Activated CD4-positive, alpha-beta T cell treated with anti-CD3 and anti-CD28 coated beads, Interleukin-2, amount 10 ng/mL, durations not matched to agents 24 days and 14 days (primary cell): ENCODE data around the gene MAPK12. TPM values are rescaled to one million over a fixed set of nuclear protein-coding genes. Genes with fewer than 3 reads are reported as not detected.

Experiments
- DNase-seq: peaks from one replicate; pipeline ENCODE4 v3.0.0; 2022
- H3K27ac Mint-ChIP-seq: one replicate; pipeline ENCODE4 v1.8.0; 2022; ENCODE audit warnings: mild to moderate bottlenecking, mixed read lengths
- H3K27me3 Mint-ChIP-seq: one replicate; pipeline ENCODE4 v1.8.0; 2022; ENCODE audit warnings: mixed read lengths
- H3K36me3 Mint-ChIP-seq: one replicate; pipeline ENCODE4 v1.8.0; 2022; ENCODE audit warnings: low read depth, mild to moderate bottlenecking, mixed read lengths
- H3K4me1 Mint-ChIP-seq: one replicate; pipeline ENCODE4 v1.8.0; 2021; ENCODE audit warnings: mixed read lengths
- H3K4me3 Mint-ChIP-seq: one replicate; pipeline ENCODE4 v1.8.0; 2022; ENCODE audit warnings: mild to moderate bottlenecking, moderate library complexity, mixed read lengths
- H3K9me3 Mint-ChIP-seq: one replicate; pipeline ENCODE4 v1.8.0; 2021; ENCODE audit warnings: mixed read lengths
- intact Hi-C: fragments of 100-400 bp; cut with micrococcal nuclease; formaldehyde crosslinking; loops from one replicate; pipeline ENCODE4 v1.15.1; 2023
- total RNA-seq: library from RNA; stranded (reverse); gene quantifications from 2 replicates; pipeline ENCODE4 v1.2.3, GENCODE V29; 2022

The MAPK12 gene
- total RNA-seq, 1 donor from 2014 or later, result 20.1 TPM

- Mint-ChIP-seq H3K4me3 (peak overlapping the region; percentile 62), H3K27me3 (peaks cover 12% of the 10 kb centered on the region), H3K36me3 (peaks cover 3% of the 10 kb centered on the region), H3K27ac (no peak overlapping the region), H3K9me3 (no peaks in the 10 kb centered on the region), H3K4me1 (peaks cover 5% of the 10 kb centered on the region)
- peak; percentile 80 for DNase-seq
- intact Hi-C loops, result no loop called here
Observed at GRCh38 chr22:50260801-50261614, 475 bp downstream of the MAPK12 start.

DNA sequence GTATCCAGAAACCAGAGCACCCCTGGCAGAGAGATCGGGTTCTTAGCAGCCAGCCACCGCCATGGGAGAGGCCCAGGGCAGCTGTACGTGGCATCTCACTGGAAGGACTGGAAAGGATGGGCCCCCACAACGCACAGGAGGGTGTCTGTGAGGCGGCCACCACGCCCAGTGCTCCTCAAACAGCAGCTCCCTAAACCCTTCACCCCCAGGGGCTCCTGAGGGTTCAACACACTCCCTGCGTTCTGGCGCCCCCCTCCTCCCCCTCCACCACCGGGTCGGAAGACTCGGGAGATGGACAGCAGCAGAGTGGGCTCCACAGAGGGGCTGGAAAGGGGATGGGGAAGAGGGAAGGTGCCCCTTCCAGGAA, 1.1 kb downstream of the MAPK12 start:
- peak overlapping the region; percentile 62 for H3K4me3 Mint-ChIP-seq
- peaks cover 12% of the 10 kb centered on the region for H3K27me3 Mint-ChIP-seq
- no peak overlapping the region for H3K27ac Mint-ChIP-seq
- peaks cover 3% of the 10 kb centered on the region for H3K36me3 Mint-ChIP-seq
- no peaks in the 10 kb centered on the region for H3K9me3 Mint-ChIP-seq
- DNase-seq, result no peak
- H3K4me1 Mint-ChIP-seq, result peaks cover 5% of the 10 kb centered on the region
- intact Hi-C loops, result no loop called here

GRCh38 chr22:50259302-50259701, 2.2 kb downstream of the MAPK12 start:
- H3K36me3 Mint-ChIP-seq, result no peaks in the 10 kb centered on the region
- H3K27ac Mint-ChIP-seq, result no peak overlapping the region
- intact Hi-C loops, result no loop called here

DNA sequence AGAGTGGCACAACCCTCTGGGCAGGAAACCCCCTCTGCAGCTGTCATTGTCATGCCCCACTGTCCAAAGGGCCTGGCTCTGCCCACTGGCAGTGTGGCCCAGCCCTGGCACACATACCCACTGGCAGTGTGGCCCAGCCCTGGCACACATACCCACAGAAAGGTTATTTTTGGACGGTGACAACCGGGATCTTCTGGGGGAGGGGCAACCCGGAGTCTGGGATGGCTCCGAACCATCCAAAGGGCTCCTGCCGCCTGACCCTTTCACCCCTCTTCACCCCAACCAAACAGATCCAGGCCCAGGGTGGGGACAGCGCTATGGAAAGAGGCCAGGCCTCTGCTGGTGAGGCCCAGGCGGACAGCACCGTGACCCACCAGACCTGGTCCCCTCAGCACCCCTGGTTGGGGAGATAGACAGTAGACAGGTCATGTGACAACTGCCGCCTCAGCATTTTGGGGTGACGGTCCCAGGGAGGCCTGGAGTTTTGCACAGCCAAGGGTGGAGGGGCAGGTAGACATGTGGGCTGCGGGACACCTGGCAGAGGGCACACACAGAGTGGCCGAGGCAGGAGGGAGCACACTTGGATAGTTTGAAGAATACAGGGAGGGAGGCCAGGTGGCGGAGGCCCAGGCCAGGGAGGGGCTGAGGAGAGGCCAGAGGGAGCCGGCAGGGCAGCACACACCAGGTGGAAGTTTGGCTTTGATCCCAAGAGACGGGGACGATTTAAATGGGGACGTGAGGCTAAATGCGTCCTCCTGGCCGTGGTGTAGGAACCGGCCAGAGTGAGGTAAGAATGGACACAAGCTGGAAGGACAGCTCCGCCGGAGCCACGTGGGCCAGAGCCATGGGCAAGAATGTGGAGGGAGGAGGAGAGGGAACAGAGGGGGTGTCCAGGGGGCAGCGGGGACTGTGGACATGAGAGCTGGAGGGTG, 2.9 kb downstream of the MAPK12 start:
- Mint-ChIP-seq H3K4me1 (peaks cover 5% of the 10 kb centered on the region), H3K36me3 (no peaks in the 10 kb centered on the region), H3K4me3 (peak overlapping the region; percentile 40), H3K9me3 (no peaks in the 10 kb centered on the region), H3K27me3 (peaks cover 12% of the 10 kb centered on the region), H3K27ac (no peak overlapping the region)
- intact Hi-C loops, result no loop called here
- no peak for DNase-seq

More at GRCh38 chr22:50259302-50259701, 2.2 kb downstream of the MAPK12 start:
- H3K9me3 Mint-ChIP-seq, result no peaks in the 10 kb centered on the region
- peaks cover 5% of the 10 kb centered on the region for H3K4me1 Mint-ChIP-seq
- no peak for DNase-seq
- H3K4me3 Mint-ChIP-seq, result no peak overlapping the region
- H3K27me3 Mint-ChIP-seq, result peaks cover 12% of the 10 kb centered on the region

GRCh38 chr22:50257451-50258360, 3.8 kb downstream of the MAPK12 start:
- intact Hi-C loops, result no loop called here
- peaks cover 5% of the 10 kb centered on the region for H3K4me1 Mint-ChIP-seq
- H3K9me3 Mint-ChIP-seq, result no peaks in the 10 kb centered on the region
- H3K27me3 Mint-ChIP-seq, result peaks cover 12% of the 10 kb centered on the region
- no peak overlapping the region for H3K4me3 Mint-ChIP-seq
- H3K36me3 Mint-ChIP-seq, result no peaks in the 10 kb centered on the region
- no peak overlapping the region for H3K27ac Mint-ChIP-seq
- DNase-seq, result no peak

GRCh38 chr22:50257041-50257440, 4.4 kb downstream of the MAPK12 start:
- H3K27ac Mint-ChIP-seq, result no peak overlapping the region
- intact Hi-C loops, result no loop called here
- peaks cover 6% of the 10 kb centered on the region for H3K27me3 Mint-ChIP-seq
- no peak for DNase-seq
- no peaks in the 10 kb centered on the region for H3K9me3 Mint-ChIP-seq
- H3K4me1 Mint-ChIP-seq, result peaks cover under 1% of the 10 kb centered on the region
- H3K4me3 Mint-ChIP-seq, result no peak overlapping the region
- H3K36me3 Mint-ChIP-seq, result no peaks in the 10 kb centered on the region

- Mint-ChIP-seq H3K9me3 (no peaks in the 10 kb centered on the region), H3K27me3 (peaks cover 4% of the 10 kb centered on the region), H3K27ac (no peak overlapping the region), H3K4me3 (no peak overlapping the region), H3K4me1 (no peaks in the 10 kb centered on the region), H3K36me3 (no peaks in the 10 kb centered on the region)
- no peak for DNase-seq
- intact Hi-C loops, result no loop called here
Observed at GRCh38 chr22:50256258-50256862, 5.1 kb downstream of the MAPK12 start.

DNA sequence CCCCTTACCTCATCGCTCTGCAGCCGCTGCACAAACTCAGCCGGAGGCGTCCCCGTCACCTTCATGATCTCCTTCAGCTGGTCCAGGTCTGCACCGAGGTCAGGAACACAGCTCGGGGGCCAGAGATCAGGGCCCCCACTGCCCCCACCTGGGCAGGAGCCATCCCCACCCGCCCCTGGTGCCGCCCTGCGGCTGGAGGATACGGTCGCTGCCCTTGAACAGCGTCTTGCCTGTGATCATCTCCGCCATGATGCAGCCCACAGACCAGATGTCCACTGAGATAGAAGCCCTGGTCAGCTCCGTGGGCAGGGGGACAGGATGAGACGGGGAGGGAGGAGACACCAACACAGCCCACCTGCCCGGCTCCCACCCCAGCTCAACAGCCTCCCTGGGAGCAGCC, 5.9 kb downstream of the MAPK12 start:
- Mint-ChIP-seq H3K27me3 (peaks cover 4% of the 10 kb centered on the region), H3K27ac (no peak overlapping the region), H3K36me3 (no peaks in the 10 kb centered on the region)

GRCh38 chr22:50255099-50255498, 6.4 kb downstream of the MAPK12 start:
- H3K9me3 Mint-ChIP-seq, result no peaks in the 10 kb centered on the region
- intact Hi-C loops, result no loop called here
- DNase-seq, result no peak
- H3K4me3 Mint-ChIP-seq, result no peak overlapping the region
- no peak overlapping the region for H3K27ac Mint-ChIP-seq
- H3K36me3 Mint-ChIP-seq, result no peaks in the 10 kb centered on the region
- no peaks in the 10 kb centered on the region for H3K4me1 Mint-ChIP-seq
- peaks cover 4% of the 10 kb centered on the region for H3K27me3 Mint-ChIP-seq

More for the DNA sequence above, 5.9 kb downstream of the MAPK12 start:
- Mint-ChIP-seq H3K4me3 (no peak overlapping the region), H3K9me3 (no peaks in the 10 kb centered on the region), H3K4me1 (no peaks in the 10 kb centered on the region)
- DNase-seq, result no peak
- intact Hi-C loops, result no loop called here

- H3K36me3 Mint-ChIP-seq, result no peaks in the 10 kb centered on the region
- intact Hi-C loops, result loop anchor here (5.0 kb wide), 3 partner anchors 73 to 438 kb away; partner anchors contain the start of genes DENND6B, LMF2 and NCAPH2
- peaks cover under 1% of the 10 kb centered on the region for H3K27me3 Mint-ChIP-seq
- no peaks in the 10 kb centered on the region for H3K4me1 Mint-ChIP-seq
- no peaks in the 10 kb centered on the region for H3K9me3 Mint-ChIP-seq
- no peak for DNase-seq
- H3K4me3 Mint-ChIP-seq, result no peak overlapping the region
- H3K27ac Mint-ChIP-seq, result no peak overlapping the region
Observed at GRCh38 chr22:50253941-50254340, 7.5 kb downstream of the MAPK12 start.

- intact Hi-C loops, result loop anchor here (5.0 kb wide), 3 partner anchors 74 to 439 kb away; partner anchors contain the start of genes DENND6B, LMF2 and NCAPH2
- DNase-seq, result no peak
- H3K36me3 Mint-ChIP-seq, result no peaks in the 10 kb centered on the region
- H3K4me1 Mint-ChIP-seq, result no peaks in the 10 kb centered on the region
- H3K27ac Mint-ChIP-seq, result no peak overlapping the region
- no peaks in the 10 kb centered on the region for H3K9me3 Mint-ChIP-seq
- H3K4me3 Mint-ChIP-seq, result no peak overlapping the region
- no peaks in the 10 kb centered on the region for H3K27me3 Mint-ChIP-seq
Observed at GRCh38 chr22:50253046-50253915, 8.2 kb downstream of the MAPK12 start.
